Parathyroid adenoma (tissue), 2 donors: Measurements from ENCODE around the gene PPP1R14B.

Source experiments
- H2AFZ ChIP-seq: fragments of 300-600 bp; sonication (generic); one replicate; pipeline ENCODE4 v1.7.0; 2017; ENCODE audit warnings: antibody characterized with exemption, mild to moderate bottlenecking
- H3K27ac ChIP-seq: fragments of 300-600 bp; sonication (generic); one replicate; pipeline ENCODE4 v1.7.0; 2017
- H3K27me3 ChIP-seq: fragments of 300-600 bp; sonication (generic); one replicate; pipeline ENCODE4 v1.7.0; 2017; ENCODE audit warnings: low read length; ENCODE audit not compliant: control insufficient read depth, insufficient read depth
- H3K36me3 ChIP-seq: fragments of 300-600 bp; sonication (generic); one replicate; pipeline ENCODE4 v1.7.0; 2017; ENCODE audit warnings: low read length; ENCODE audit not compliant: control insufficient read depth, insufficient read depth
- H3K4me1 ChIP-seq: fragments of 300-600 bp; sonication (generic); one replicate; pipeline ENCODE4 v1.7.0; 2017; ENCODE audit warnings: control low read depth
- H3K4me2 ChIP-seq: fragments of 300-600 bp; sonication (generic); one replicate; pipeline ENCODE4 v1.7.0; 2017; ENCODE audit warnings: low read length
- H3K4me3 ChIP-seq: fragments of 300-600 bp; sonication (generic); one replicate; pipeline ENCODE4 v1.7.0; 2017; ENCODE audit warnings: low read depth, low read length
- H3K79me2 ChIP-seq: fragments of 300-600 bp; sonication (generic); one replicate; pipeline ENCODE4 v1.7.0; 2017; ENCODE audit warnings: control low read depth
- H3K9ac ChIP-seq: fragments of 300-600 bp; sonication (generic); one replicate; pipeline ENCODE4 v1.7.0; 2017; ENCODE audit warnings: mild to moderate bottlenecking
- H3K9me3 ChIP-seq: fragments of 300-600 bp; sonication (generic); one replicate; pipeline ENCODE4 v1.7.0; 2017; ENCODE audit warnings: low read length; ENCODE audit not compliant: control insufficient read depth
- TF ChIP-seq, protein P1 (sequence below): fragments of 300-600 bp; sonication (generic); IDR thresholded peaks from one replicate; pipeline ENCODE4 v1.7.0; 2017; ENCODE audit warnings: antibody characterized with exemption, mild to moderate bottlenecking
- donor health status: primary hyperparathyroidism.

PPP1R14B gene

DNA sequence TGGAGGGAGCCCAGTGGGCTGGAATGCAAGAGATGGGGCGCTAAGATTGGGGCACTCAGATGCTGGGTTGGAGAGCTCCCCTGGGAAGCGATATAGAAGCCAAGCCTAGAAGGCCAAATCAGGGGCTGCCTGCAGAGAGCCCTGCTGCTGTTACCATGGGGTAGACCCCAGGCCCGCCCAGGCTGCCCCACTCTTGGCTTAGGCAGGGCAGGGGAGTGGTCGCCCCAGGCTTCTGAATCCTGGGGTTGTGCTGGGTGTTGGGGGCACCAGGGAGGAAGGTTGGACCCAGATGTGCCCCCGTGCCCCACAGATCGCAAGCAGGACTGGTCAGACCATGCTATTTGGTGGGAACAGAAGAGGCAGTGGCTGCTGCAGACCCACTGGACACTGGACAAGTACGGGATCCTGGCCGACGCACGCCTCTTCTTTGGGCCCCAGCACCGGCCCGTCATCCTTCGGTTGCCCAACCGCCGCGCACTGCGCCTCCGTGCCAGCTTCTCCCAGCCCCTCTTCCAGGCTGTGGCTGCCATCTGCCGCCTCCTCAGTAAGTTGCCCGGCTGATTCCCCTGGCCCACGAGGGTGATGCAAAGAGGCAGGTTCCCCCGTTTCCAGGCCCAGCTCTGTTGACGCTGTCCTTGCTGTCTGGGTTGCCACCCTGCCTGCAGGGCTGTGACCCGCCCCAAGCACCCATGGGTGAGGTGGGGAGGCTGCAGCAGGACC is 36.3 kb downstream of the PPP1R14B start:
- Histone ChIP-seq H3K79me2 (no peaks in the 10 kb centered on the region), H3K9me3 (no peaks in the 10 kb centered on the region), H3K27me3 (no peaks in the 10 kb centered on the region), H3K9ac (no peak overlapping the region), H3K4me3 (no peak overlapping the region), H3K4me1 (no peaks in the 10 kb centered on the region), H3K4me2 (no peak overlapping the region), H3K36me3 (no peaks in the 10 kb centered on the region), H2AFZ (no peak overlapping the region), H3K27ac (no peak overlapping the region)
- TF ChIP-seq, protein P1, sequence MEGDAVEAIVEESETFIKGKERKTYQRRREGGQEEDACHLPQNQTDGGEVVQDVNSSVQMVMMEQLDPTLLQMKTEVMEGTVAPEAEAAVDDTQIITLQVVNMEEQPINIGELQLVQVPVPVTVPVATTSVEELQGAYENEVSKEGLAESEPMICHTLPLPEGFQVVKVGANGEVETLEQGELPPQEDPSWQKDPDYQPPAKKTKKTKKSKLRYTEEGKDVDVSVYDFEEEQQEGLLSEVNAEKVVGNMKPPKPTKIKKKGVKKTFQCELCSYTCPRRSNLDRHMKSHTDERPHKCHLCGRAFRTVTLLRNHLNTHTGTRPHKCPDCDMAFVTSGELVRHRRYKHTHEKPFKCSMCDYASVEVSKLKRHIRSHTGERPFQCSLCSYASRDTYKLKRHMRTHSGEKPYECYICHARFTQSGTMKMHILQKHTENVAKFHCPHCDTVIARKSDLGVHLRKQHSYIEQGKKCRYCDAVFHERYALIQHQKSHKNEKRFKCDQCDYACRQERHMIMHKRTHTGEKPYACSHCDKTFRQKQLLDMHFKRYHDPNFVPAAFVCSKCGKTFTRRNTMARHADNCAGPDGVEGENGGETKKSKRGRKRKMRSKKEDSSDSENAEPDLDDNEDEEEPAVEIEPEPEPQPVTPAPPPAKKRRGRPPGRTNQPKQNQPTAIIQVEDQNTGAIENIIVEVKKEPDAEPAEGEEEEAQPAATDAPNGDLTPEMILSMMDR: no peak

- no peaks in the 10 kb centered on the region for H3K36me3 ChIP-seq
- H3K79me2 ChIP-seq: no peaks in the 10 kb centered on the region
- H2AFZ ChIP-seq: no peak overlapping the region
- peaks cover 2% of the 10 kb centered on the region for H3K4me1 ChIP-seq
- no peak overlapping the region for H3K9ac ChIP-seq
- no peak overlapping the region for H3K4me2 ChIP-seq
- H3K27me3 ChIP-seq: no peaks in the 10 kb centered on the region
- no peaks in the 10 kb centered on the region for H3K9me3 ChIP-seq
- H3K4me3 ChIP-seq: no peak overlapping the region
- no peak overlapping the region for H3K27ac ChIP-seq
- TF ChIP-seq, protein P1: no peak
These were observed 37.2 kb downstream of the PPP1R14B start for GRCh38 chr11:64209563-64209843.

- TF ChIP-seq, protein P1: no peak
- Histone ChIP-seq H3K9ac (no peak overlapping the region), H3K9me3 (no peaks in the 10 kb centered on the region), H3K4me3 (no peak overlapping the region), H3K4me1 (peaks cover 4% of the 10 kb centered on the region), H3K27ac (no peak overlapping the region), H3K36me3 (no peaks in the 10 kb centered on the region), H3K79me2 (no peaks in the 10 kb centered on the region), H3K27me3 (no peaks in the 10 kb centered on the region), H2AFZ (no peak overlapping the region), H3K4me2 (no peak overlapping the region)
These were observed 37.8 kb downstream of the PPP1R14B start for GRCh38 chr11:64208796-64209562.

DNA sequence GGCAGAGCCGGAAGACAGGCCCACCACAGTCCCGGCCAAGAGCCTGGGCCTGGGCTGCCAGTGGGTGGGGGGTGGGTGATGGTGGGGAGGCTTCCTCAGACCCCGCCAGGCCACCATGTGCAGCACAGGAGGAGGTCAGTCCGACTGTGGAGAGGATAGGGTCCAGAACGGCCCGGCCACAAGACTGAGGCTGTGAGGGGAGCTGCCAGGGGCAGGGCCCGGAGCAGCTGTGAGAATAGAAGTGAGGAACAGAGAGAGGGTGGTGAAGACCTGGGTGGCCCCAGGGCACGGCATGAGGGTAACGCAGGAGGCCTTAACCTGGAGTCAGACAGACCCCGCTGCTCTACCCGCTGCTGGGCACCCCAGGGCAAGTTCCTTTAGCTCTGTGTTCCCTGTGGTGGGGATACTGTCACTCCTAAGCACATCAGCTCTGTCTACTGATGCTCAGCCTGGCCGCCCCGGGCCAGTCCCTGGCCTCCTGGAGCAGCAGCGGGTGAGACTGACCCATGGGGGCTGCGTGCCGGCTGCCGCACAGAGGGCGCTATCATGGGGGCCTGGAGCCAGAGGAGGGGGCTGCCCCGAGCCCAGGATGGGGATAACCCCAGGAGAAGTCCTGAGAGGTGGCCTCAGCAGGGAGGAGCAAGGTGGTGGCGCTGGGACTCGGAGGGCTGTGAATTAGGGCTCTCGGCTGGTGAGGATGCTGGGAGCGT is 38.5 kb downstream of the PPP1R14B start:
- TF ChIP-seq, protein P1: no peak
- no peaks in the 10 kb centered on the region for H3K36me3 ChIP-seq
- H3K9ac ChIP-seq: no peak overlapping the region
- H3K27me3 ChIP-seq: no peaks in the 10 kb centered on the region
- H3K4me1 ChIP-seq: peaks cover 4% of the 10 kb centered on the region
- no peak overlapping the region for H3K4me3 ChIP-seq
- H3K79me2 ChIP-seq: no peaks in the 10 kb centered on the region
- peak overlapping the region; percentile 60 for H3K27ac ChIP-seq
- H3K4me2 ChIP-seq: no peak overlapping the region
- H3K9me3 ChIP-seq: no peaks in the 10 kb centered on the region
- no peak overlapping the region for H2AFZ ChIP-seq
